ENCODE results near the gene GIT2.

Gene GIT2

DNA sequence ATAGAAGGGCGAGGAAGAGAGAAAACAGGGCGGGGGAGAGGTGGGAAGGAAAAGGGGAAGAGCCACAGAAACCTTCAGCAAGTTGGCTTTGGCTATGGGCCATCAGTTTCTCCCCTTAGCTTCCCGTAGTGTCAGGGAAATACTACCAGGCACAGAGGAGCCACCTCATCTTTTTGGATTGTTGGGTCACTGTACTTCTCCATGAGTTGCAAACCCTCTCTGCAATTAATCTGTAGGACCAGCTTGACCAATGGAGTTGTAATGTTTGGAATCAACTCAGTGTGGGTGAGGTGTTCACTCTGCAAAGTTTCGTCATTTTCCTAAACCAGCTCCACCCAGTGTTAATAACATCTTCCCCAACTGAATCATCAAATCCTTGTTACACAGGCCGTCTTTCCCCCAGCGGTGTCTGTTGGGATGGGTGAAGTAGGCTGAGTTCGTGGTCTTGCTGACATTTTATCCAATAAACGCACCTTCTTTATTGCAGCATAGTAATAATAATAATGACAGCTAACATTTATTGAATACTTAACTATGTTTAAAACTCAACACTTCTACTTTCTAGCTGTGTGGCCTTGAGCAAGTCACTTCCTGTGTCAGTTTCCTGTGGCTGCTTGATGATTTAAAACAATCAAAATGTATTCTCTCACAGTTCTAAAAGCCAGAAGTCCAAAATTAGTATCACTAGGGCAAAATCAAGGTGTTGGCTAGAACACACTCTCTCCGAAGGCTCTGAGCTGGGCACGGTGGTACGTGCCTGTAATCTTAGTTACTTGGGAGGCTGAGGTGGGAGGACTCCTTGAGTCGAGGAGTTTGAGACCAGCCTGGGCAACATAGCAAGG lies 107.8 kb downstream of the GIT2 start:
- no peak for DNase-seq

DNA sequence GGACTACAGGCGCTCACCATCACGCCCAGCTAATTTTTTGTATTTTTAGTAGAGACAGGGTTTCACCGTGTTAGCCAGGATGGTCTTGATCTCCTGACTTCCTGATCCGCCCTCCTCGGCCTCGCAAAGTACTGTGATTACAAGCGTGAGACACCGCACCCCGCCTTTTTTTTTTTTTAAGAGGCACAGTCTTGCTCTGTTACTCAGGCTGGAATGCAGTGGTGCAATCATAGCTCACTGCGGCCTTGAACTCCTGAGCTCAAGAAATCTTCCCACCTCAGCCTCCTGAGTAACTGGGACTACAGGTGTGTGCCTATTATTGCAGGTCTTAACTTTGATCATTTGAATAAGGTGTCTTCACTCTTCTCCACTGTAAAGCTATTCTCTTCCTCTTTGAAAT lies 110.6 kb downstream of the GIT2 start:
- no peak for DNase-seq

DNA sequence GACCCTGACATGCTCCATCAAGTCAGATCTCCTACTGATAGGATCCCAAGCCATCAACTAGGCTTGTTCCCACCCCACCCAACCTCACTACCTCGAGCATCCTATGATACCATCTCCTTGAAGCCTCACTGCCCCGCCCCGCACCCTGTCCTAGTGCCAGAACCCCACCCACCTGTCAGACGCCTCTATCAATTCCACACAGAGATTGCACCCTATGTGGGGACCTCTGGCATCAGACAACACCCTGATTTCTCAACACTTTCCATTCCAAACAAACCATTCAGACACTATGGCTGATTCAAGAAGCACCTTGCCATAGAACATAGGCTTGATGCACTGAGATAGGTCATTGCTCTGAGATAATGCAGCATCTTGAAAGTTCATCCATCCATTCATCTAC lies 112.7 kb downstream of the GIT2 start:
- no peak for DNase-seq

DNA sequence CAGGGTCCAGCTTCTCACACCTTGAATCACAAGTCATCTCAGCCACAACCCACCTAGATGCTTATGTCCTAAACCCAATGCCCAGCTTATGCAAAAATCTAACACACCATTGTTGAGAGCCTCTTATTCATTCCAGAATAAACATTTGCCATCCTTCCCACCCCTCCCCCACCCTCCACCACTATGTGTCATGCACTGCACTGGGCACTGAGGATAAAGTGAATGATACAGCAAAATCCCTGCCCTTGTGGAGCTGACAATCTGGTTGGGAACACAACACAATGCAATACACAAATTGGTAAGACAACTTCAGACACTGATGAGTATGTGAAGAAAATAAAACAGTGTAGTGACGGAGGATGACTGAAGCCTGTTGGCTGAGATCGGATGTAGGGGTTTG lies 114.4 kb downstream of the GIT2 start:
- no peak for DNase-seq

DNA sequence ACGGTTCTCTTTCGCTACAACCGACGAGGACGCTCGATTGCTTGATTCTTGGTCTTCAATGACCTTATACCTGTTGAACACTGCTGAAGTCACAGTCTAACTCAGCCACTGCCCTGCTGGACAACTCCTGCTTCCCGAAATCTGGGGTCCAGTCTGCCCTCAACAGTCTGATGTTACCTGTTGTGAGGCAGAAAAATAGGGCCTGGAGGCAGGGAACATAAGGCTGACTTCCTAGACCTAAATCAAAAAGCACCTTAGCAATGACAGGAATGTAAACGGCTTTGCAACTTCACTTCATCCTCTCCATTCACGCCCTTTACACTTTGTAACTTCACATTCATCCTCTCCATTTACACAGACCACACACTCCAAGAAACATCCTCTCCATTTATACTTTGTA lies 115.2 kb downstream of the GIT2 start:
- DNase-seq: no peak

DNA sequence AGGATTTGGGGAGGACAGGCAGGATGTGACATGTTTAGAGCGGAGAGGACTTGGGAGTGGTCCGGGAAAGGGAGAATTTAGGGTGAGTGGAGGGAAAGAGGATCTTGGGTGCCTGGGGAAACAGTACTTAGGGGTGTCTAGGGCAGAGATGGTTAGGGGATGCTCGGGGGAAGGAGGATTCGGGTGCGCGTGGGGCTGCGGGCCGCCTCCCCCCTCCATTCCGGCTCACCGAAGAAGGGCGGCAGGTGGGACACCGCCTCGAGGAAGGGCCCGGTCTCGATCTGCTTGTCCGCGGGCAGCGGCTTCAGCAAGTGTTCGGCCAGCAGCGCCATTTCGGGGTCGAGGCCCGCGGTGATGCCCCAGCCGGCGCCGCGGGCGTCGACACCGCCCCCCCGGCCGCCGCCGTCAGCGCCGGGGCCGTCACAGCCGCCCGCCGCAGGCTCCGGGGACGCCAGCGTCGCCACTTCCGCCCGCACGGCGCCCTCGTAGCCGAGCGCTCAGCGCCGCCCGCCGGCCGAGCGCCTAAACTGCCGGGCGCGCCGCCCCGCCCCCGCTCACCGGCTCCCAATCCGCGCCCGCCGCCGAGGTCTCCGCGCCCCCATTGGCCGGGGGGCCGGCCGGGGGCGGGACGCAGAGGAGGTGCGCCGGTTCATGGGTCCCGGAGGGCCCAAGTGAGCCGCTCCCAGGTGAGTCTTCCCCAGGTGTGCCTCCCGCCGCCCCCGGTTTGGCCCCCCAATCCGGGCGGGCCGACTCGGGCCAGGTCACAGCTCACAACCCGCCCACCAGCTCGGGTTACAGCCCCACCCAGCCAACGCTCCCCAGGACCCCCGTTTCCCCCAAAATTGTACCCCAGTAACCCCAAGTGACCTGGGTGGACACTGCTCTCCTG lies 115.9 kb downstream of the GIT2 start, which contains the start of gene GLTP:
Gene GLTP (minus strand): TSS at position 499 of the 889 bp plus-strand sequence. CDS start 167 bp downstream, at position 332.
- peak; percentile 67 to 75 for DNase-seq

Measured in SHP77 (cell line).